HG02870 (cell line): Measurements from ENCODE around the gene HECW1.
"Not testable (repeated sequence)": the region's sequence is repeated elsewhere in the genome, so short reads cannot be mapped to it uniquely, and the experiment has no call there.

Source experiments
- ATAC-seq: cut with Tn5 transposase; IDR thresholded peaks from one replicate; pipeline ENCODE4 v1.9.1; 2021; ENCODE audit warnings: mild to moderate bottlenecking, moderate library complexity; ENCODE audit not compliant: unreplicated experiment

Gene HECW1

GRCh38 chr7:43560742-43561330 lies 448.4 kb downstream of the HECW1 start:
- ATAC-seq, result no peak

DNA sequence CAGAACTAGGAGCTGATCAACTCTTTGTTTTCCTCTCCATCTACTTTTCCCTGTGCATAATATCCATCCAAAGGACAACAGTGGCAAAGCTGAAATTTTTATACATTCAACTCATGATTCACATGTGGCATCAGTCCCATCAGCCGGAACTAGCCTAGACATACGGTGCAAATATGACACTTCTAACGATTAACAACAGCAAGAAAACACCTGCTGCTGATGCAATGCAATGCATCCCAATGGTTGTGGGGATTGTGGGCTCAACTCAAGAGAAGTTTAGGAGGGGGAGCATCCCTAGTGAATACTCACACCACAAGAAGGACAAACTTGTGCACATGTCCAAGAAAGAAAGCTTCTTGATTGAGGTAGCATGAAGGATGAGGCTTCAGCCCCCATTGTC lies 449.9 kb downstream of the HECW1 start:
- ATAC-seq, result no peak

DNA sequence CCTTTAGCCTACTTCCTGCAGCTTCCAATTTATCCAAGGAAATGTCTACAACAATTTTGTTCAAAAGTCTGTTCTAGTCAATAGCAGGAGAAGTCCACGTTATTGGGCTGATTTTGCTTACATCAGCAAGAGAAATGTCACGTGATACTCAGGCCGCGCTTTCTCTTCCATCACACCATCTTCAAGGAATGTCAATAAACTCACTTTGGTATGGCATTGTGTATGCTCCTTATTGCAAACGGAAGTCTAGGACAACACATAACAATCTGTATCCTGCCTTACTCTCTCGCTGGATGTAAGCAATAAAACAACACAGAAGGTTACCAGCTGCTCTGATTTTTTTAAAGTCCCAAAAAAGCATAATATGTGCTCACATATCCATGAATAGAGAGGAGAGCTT lies 453.3 kb downstream of the HECW1 start:
- ATAC-seq, result no peak

GRCh38 chr7:43568529-43568928 lies 456.1 kb downstream of the HECW1 start:
- ATAC-seq, result no peak

GRCh38 chr7:43569424-43569823 lies 457.0 kb downstream of the HECW1 start:
- ATAC-seq, result peak; percentile 71

GRCh38 chr7:43570688-43571365 lies 458.4 kb downstream of the HECW1 start:
- peak; percentile 81 for ATAC-seq

DNA sequence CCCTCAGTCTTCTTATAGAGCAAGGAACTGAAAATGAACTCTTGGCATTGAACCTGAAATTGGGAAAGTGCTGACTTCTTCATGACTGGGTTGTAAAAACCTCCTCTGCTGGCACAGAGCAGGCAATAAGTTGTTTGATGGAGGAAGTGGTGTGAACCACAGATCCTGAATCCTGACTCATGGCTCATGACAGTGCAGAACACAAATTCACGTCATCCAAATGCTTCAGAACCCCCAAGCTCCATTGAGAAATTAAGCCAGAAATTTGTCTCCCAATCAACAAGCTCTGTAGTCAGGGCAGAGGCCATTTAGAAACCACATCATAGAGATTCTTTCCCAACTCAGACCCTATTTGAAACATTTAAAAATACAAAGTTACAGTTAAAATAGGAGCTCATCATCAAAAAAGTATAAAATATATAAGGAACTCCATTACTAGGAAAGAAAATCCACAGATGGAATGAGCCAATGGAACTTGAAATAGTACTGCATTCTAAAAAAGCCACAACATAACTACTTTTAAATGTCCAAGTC lies 460.1 kb downstream of the HECW1 start:
- ATAC-seq, result no peak

DNA sequence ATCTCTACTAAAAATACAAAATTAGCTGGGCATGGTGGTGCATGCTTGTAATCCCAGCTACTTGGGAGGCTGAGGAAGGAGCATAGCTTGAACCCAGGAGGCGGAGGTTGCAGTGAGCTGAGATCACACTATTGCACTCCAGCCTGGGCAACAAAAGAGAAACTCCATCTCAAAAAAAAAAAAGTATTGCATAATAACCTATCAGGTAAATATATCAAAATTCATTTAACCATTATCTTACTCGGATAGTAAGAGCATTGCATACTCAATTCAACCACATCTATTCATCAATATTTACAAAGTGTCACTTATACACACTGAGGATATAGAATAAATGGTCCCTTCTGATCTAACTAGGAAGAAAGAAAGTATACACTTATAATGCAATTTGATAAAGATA lies 461.4 kb downstream of the HECW1 start:
- ATAC-seq, result not testable (repeated sequence)

DNA sequence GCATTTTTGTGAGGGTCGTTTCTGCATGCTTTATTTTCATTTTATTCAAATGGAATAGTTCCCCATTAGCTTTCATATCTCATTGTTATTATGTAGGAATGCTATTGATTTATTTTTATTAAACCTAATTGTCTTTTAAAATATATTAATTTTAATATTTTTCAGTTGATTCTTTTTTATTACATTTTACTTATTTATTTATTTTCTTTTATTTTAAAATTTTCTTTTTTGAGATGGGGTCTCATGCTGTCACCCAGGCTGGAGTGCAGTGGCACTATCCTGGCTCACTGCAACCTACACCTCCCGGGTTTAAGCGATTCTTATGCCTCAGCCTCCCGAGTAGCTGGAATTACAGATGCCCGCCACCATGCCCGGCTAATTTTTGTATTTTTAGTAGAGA lies 463.1 kb downstream of the HECW1 start:
- no peak for ATAC-seq

DNA sequence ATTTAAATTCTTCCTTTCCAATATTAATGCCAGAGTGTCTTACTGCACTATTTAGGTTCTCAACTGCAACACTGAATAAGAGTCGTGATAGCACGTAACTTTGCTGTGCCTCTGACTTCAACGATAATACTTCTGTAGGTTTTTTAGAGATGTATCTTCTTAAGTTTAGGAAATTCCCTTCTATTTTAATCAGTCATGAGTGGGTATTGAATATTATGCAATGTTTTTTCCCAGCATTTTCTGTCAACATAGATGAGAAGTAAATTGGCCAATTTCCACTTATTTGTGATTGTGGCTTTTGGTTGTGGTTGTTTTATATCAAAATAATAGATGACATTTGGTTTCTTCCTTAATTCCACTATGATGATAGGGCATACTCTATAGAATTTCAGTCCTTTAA lies 463.8 kb downstream of the HECW1 start:
- no peak for ATAC-seq

GRCh38 chr7:43577485-43577951 lies 465.1 kb downstream of the HECW1 start:
- no peak for ATAC-seq

GRCh38 chr7:43582503-43583423 lies 470.3 kb downstream of the HECW1 start, which contains the start of gene STK17A:
Gene STK17A, plus strand, starts transcription at chr7:43583108. Its CDS starts 136 bp downstream, at chr7:43583244.
- peak; percentile 62 for ATAC-seq

DNA sequence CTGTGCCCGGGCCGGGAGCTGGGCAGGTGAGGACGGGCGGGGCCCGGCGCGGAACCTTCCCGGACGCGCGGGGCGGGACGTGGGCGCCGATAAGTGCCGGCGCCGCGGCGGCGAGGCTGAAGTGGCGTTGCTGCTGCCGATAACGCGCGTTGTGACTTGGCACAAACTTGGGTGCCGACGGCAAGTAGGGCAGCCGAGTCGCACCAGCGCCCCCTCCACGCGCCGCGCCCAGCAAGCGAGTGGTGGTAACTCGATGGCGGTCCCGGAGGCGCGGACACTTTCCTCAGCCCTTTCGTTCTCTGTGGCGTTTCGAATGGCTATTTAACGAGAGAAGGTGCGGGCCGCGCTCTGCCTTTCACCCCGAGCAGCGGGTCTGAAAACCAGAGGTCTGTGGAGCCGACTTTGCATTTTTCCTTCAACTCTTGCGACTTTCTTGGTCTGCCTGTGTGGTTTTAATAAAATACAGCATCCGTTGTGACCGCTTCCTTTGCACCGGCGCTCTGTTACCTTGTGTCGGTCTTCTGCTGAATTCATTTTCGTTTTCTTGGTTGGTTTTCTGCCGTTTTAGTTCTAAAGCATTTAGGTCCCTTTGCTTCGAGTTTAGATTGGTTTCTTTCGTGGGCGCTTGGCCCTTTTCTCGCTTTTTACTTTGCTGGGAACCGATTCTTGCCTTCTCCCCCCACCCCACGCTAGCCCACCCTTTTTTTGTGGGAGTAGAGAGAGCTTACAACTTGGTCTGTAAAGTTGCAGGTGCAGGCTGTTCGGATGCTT lies 471.2 kb downstream of the HECW1 start:
- ATAC-seq, result peak; percentile 19

GRCh38 chr7:43584195-43584586 lies 471.7 kb downstream of the HECW1 start:
- no peak for ATAC-seq

GRCh38 chr7:43584733-43585132 lies 472.3 kb downstream of the HECW1 start:
- ATAC-seq, result not testable (repeated sequence)

- no peak for ATAC-seq
Measured at GRCh38 chr7:43585562-43585961, 473.1 kb downstream of the HECW1 start.

DNA sequence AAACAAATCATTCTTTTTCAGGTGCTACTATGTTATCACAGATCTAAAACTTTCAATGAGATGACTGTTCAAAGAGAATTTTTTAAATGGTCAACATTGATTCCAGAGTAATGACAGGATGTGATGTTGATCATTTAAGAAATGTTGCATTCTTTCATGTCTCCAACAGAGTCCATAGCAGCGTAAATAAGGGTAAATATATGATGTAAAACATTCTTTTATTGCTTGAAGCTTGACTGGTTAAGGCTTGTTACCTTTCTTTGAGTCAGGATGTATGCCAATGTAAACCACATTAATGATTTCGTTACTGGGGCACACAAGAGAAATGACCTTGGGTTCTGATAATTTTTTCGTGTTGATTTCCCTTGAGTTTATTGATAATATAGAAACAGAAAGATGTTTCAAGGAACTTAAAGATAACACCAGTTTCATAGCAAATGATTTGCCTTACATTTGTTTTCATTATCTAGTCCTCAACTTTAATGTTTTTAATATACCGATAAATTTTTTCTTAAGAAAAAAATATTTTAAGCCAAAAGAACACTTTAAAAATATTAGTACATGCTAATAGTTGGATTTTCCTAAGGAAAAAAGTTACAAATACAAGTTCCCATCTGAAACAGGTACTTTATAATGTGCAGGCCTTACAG lies 473.9 kb downstream of the HECW1 start:
- ATAC-seq, result no peak

GRCh38 chr7:43588477-43589132 lies 476.2 kb downstream of the HECW1 start:
- no peak for ATAC-seq

DNA sequence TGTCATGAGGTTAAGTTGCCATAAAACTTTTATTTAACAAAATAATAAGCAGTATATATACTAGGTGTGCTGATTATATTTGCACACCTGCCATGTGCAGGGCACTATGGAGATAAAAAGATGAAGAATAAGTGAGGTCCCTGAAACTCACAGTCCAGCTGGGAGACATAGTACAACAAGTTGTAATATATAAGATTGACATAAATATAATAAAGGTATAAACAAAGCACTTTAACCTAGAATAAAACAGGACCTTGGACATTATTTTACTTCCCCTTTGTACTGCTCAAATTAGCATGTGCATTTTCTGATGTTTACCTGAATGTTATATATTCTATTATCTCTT lies 476.7 kb downstream of the HECW1 start:
- ATAC-seq, result no peak

- ATAC-seq, result no peak
Measured at GRCh38 chr7:43589728-43590127, 477.3 kb downstream of the HECW1 start.
